Endothelial cell of umbilical vein (primary cell): ENCODE results near the gene CIB4.

Experiments
- FOS ChIP-seq: IDR thresholded peaks from 2 replicates; pipeline ENCODE4 v1.6.1; 2011; ENCODE audit warnings: mild to moderate bottlenecking, low read length, moderate library complexity, borderline replicate concordance; ENCODE audit not compliant: insufficient read depth
- POLR2A ChIP-seq: IDR thresholded peaks from 2 replicates; pipeline ENCODE4 v1.6.1; 2012; ENCODE audit warnings: low read depth, mild to moderate bottlenecking, control low read depth, low read length
- TF ChIP-seq, protein P1 (sequence below), 2 donors: IDR thresholded peaks; 1 replicate in 1 of 2; 2 replicates in 1 of 2; pipeline ENCODE4 v1.5.1; 2011; ENCODE audit warnings: low read length in 2 of 2, mild to moderate bottlenecking in 2 of 2, moderate library complexity in 2 of 2, control low read depth in 1 of 2, inconsistent platforms in 1 of 2, low read depth in 1 of 2; ENCODE audit not compliant: insufficient read depth in 1 of 2; ENCODE audit errors: extremely low read depth in 1 of 2

DNA sequence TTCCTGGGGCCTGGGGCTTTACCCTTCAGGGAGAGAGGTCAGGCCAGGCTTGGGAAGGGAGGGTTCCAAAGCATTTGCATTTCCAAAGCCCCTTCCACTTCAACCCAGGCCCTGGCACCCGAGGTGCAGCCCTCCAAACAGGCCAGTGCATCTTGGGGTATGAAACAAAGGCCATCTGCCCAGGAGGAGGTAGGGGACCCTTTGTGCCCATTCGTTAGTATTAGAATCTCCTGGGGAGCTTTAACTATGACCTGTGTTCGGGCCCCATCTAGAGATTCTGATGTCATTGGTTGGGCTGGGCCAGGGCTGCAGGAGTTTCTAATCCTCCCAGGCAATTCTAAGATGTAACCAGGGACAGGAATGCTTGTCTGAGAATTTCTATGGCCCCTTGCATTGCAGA lies 73.6 kb downstream of the CIB4 start:
- TF ChIP-seq, protein P1, sequence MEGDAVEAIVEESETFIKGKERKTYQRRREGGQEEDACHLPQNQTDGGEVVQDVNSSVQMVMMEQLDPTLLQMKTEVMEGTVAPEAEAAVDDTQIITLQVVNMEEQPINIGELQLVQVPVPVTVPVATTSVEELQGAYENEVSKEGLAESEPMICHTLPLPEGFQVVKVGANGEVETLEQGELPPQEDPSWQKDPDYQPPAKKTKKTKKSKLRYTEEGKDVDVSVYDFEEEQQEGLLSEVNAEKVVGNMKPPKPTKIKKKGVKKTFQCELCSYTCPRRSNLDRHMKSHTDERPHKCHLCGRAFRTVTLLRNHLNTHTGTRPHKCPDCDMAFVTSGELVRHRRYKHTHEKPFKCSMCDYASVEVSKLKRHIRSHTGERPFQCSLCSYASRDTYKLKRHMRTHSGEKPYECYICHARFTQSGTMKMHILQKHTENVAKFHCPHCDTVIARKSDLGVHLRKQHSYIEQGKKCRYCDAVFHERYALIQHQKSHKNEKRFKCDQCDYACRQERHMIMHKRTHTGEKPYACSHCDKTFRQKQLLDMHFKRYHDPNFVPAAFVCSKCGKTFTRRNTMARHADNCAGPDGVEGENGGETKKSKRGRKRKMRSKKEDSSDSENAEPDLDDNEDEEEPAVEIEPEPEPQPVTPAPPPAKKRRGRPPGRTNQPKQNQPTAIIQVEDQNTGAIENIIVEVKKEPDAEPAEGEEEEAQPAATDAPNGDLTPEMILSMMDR (IDR thresholded peaks at IDR 0.05; ENCODE audit: extremely low read depth in 1 of 2, insufficient read depth in 1 of 2, low read depth in 1 of 2, low read length in 2 of 2), result no peak
- TF ChIP-seq POLR2A, result no peak
- no peak for TF ChIP-seq FOS
